K562 (cell line): ENCODE data around the gene SLC13A3. TPM values are rescaled to one million over a fixed set of nuclear protein-coding genes. Genes with fewer than 3 reads are reported as not detected.

Source experiments
- ATAC-seq: fragments of 200-7000 bp; cut with Tn5 transposase; 3 replicates; pipeline ENCODE4 v1.9.1; 2020; ENCODE audit warnings: moderate library complexity
- BruUV-seq: library from RNA; stranded (reverse); fragments of 400-500 nt; replicated peaks from 2 replicates; lab custom pipeline; 2021; lab: Mats Ljungman, UMichigan
- CTCF ChIA-PET: fragments of 300-600 bp; formaldehyde crosslinking; extraction: SDS; loops from one replicate; lab custom pipeline; 2021; ENCODE audit warnings: low intra/inter-chr PET ratio; lab: Yijun Ruan, JAX
- POLR2A ChIA-PET: fragments of 300-600, 350-650 bp; sonication (Branson Sonifier 250); formaldehyde crosslinking; extraction: SDS; loops from one replicate; lab custom pipeline; 2021; ENCODE audit warnings: antibody characterized with exemption, inconsistent platforms; lab: Yijun Ruan, JAX
- DNase-seq, 4 experiments: peaks; one replicate each; pipeline versions ENCODE4 v3.0.0 to v3.0.0-alpha.2; 2011 to 2018; ENCODE audit warnings: low spot score in 3 of 4, mixed read lengths in 3 of 4; ENCODE audit errors: extremely low read depth in 1 of 4
- FAIRE-seq: peaks from 2 replicates; lab custom pipeline; 2011; peaks lifted over from hg19 to GRCh38; lab: Jason Lieb, UNC
- H2AFZ ChIP-seq: 2 replicates; pipeline ENCODE4 v1.6.0; 2011; ENCODE audit warnings: low read depth, low read length, control low read depth, inconsistent platforms
- H3K27ac ChIP-seq: fragments of 200-600 bp; 3 replicates; pipeline ENCODE4 v1.8.0; 2011; ENCODE audit warnings: low read depth, mild to moderate bottlenecking, control low read depth, inconsistent platforms, low read length, moderate library complexity, mixed read lengths; ENCODE audit errors: extremely low read depth
- H3K27me3 ChIP-seq, 2 experiments: fragments of 300-600 bp in 1 of 2; 2 replicates in 1 of 2; 3 replicates in 1 of 2; pipeline versions ENCODE4 v1.6.0 to v1.8.0; 2011; ENCODE audit warnings: inconsistent platforms in 2 of 2, low read length in 2 of 2, mild to moderate bottlenecking in 1 of 2, mixed read lengths in 1 of 2, moderate library complexity in 1 of 2; ENCODE audit not compliant: control insufficient read depth in 2 of 2, insufficient read depth in 2 of 2
- H3K36me3 ChIP-seq: fragments of 300-600 bp; 3 replicates; pipeline ENCODE4 v1.8.0; 2011; ENCODE audit warnings: mild to moderate bottlenecking, low read length, inconsistent platforms; ENCODE audit not compliant: control insufficient read depth, insufficient read depth
- H3K4me1 ChIP-seq, 2 experiments: fragments of 200-600 bp in 1 of 2; replicated peaks in 1 of 2; 2 replicates in 1 of 2; 3 replicates in 1 of 2; pipeline versions ENCODE4 v1.5.1 to v1.8.0; 2011; ENCODE audit warnings: inconsistent platforms in 2 of 2, low read length in 2 of 2, mild to moderate bottlenecking in 1 of 2, mixed read lengths in 1 of 2, moderate library complexity in 1 of 2; ENCODE audit not compliant: control insufficient read depth in 2 of 2, insufficient read depth in 2 of 2
- H3K4me2 ChIP-seq: 2 replicates; pipeline ENCODE4 v1.6.1; 2011; ENCODE audit warnings: low read length, control low read depth, inconsistent platforms, mixed read lengths; ENCODE audit not compliant: insufficient read depth
- H3K4me3 ChIP-seq: fragments of 200-600 bp; sonication (generic), shearing (Covaris generic); 2 replicates; pipeline ENCODE4 v1.5.1; 2016; ENCODE audit warnings: control low read depth, inconsistent platforms
- H3K79me2 ChIP-seq: fragments of 200-600 bp; 3 replicates; pipeline ENCODE4 v1.8.0; 2011; ENCODE audit warnings: low read length, inconsistent platforms; ENCODE audit not compliant: control insufficient read depth, insufficient read depth
- H3K9ac ChIP-seq, 2 experiments: 2 replicates each; pipeline versions ENCODE4 v1.6.0 to v1.6.1; 2011; ENCODE audit warnings: low read depth in 2 of 2, low read length in 2 of 2, control low read depth in 1 of 2, inconsistent platforms in 1 of 2, mild to moderate bottlenecking in 1 of 2, mixed read lengths in 1 of 2; ENCODE audit not compliant: insufficient read depth in 1 of 2
- H3K9me1 ChIP-seq: one replicate; pipeline ENCODE4 v1.6.0; 2011; ENCODE audit warnings: inconsistent platforms, mild to moderate bottlenecking, low read length, moderate library complexity; ENCODE audit not compliant: control insufficient read depth, insufficient read depth
- H3K9me3 ChIP-seq: replicated peaks from 2 replicates; pipeline ENCODE4 v1.5.1; 2011; ENCODE audit warnings: low read depth, low read length, inconsistent platforms; ENCODE audit not compliant: control insufficient read depth, insufficient read depth
- H4K20me1 ChIP-seq: replicated peaks from 2 replicates; pipeline ENCODE4 v1.6.1; 2011; ENCODE audit warnings: low read length, inconsistent platforms, mixed read lengths; ENCODE audit not compliant: control insufficient read depth, insufficient read depth
- ARHGAP35 ChIP-seq: fragments of 450-650 bp; IDR thresholded peaks from 2 replicates; pipeline ENCODE4 v1.6.1; 2018; ENCODE audit not compliant: partially characterized antibody
- BCOR ChIP-seq: fragments of 450-650 bp; IDR thresholded peaks from 2 replicates; pipeline ENCODE4 v1.6.1; 2016
- CC2D1A ChIP-seq: fragments of 450-650 bp; IDR thresholded peaks from 2 replicates; pipeline ENCODE4 v1.6.1; 2017; ENCODE audit warnings: mild to moderate bottlenecking
- CREBBP ChIP-seq: IDR thresholded peaks from one replicate; pipeline ENCODE4 v1.6.1; 2012; ENCODE audit warnings: low read depth, mild to moderate bottlenecking, control low read depth, inconsistent platforms, low read length
- GTF2F1 ChIP-seq: IDR thresholded peaks from 2 replicates; pipeline ENCODE4 v1.6.1; 2011; ENCODE audit warnings: low read depth, low read length, improper control_type of control experiment
- IRF1 ChIP-seq: sonication (generic); formaldehyde crosslinking; IDR thresholded peaks from 2 replicates; pipeline ENCODE4 v1.8.0; 2022; ENCODE audit warnings: missing genetic modification reagents, mild to moderate bottlenecking, borderline replicate concordance
- KDM2B ChIP-seq: fragments of 250-450 bp; sonication (Bioruptor Pico); IDR thresholded peaks from 2 replicates; pipeline ENCODE4 v1.8.0; 2021; ENCODE audit warnings: mild to moderate bottlenecking, moderate library complexity
- POLR2A ChIP-seq: fragments of 450-650 bp; conservative IDR thresholded peaks from 2 replicates; pipeline ENCODE4 v1.6.1; 2016
- RBM22 ChIP-seq: fragments of 200-400 bp; formaldehyde crosslinking; IDR thresholded peaks from 2 replicates; pipeline ENCODE4 v1.6.1; 2018; ENCODE audit warnings: low read length, low read depth; ENCODE audit not compliant: poor library complexity, severe bottlenecking
- RBM25 ChIP-seq: fragments of 200-400 bp; formaldehyde crosslinking; IDR thresholded peaks from 2 replicates; pipeline ENCODE4 v1.6.1; 2018; ENCODE audit warnings: low read length, low read depth, moderate library complexity; ENCODE audit not compliant: severe bottlenecking
- RFX1 ChIP-seq: fragments of 450-650 bp; IDR thresholded peaks from 2 replicates; pipeline ENCODE4 v1.6.1; 2016; ENCODE audit warnings: mild to moderate bottlenecking, moderate library complexity
- TCF3 ChIP-seq: sonication (generic); formaldehyde crosslinking; IDR thresholded peaks from 2 replicates; pipeline ENCODE4 v1.4.0; 2020; ENCODE audit warnings: mild to moderate bottlenecking, missing genetic modification reagents
- ZNF3 ChIP-seq: fragments of 250-450 bp; sonication (Bioruptor Pico); IDR thresholded peaks from 2 replicates; pipeline ENCODE4 v1.5.0; 2021; ENCODE audit warnings: mild to moderate bottlenecking, moderate library complexity
- WGBS: fragments of 100-300 bp; shearing (Covaris generic); methylation state at CpG from one replicate; pipeline ENCODE4 v1.1.6; 2016; ENCODE audit warnings: low coverage, mixed read lengths; ENCODE audit not compliant: insufficient coverage; ENCODE audit errors: missing lambda C conversion rate; 5-methylcytosine and 5-hydroxymethylcytosine counted together
- in situ Hi-C: fragments of 300-500 bp; cut with MboI; formaldehyde crosslinking; loops from 4 replicates; pipeline ENCODE4 v1.15.0; 2018; ENCODE audit warnings: inconsistent platforms, mixed read lengths
- intact Hi-C: fragments of 100-400 bp; cut with micrococcal nuclease; formaldehyde crosslinking; loops from 2 replicates; pipeline ENCODE4 v1.14.2; 2022
- polyA plus RNA-seq, 8 experiments: library from polyadenylated mRNA; depleted of rRNA in 4 of 8; stranded (reverse) in 5 of 8; unstranded in 3 of 8; fragments of >200 nt; fragmentation: Nextera tagmentation in 2 of 8; fragmentation: Illumina TruSeq in 1 of 8; extraction: Ambion mirVana in 2 of 8; extraction: Trizol in 1 of 8; gene quantifications; 2 replicates each; pipeline versions ENCODE4 v1.2.1 to v1.2.3, GENCODE V29; 2011 to 2014; ENCODE audit warnings: inconsistent platforms in 1 of 8, missing spikeins in 1 of 8
- total RNA-seq, 7 experiments: library from RNA; depleted of rRNA in 6 of 7; stranded (reverse); fragments of >200 nt in 6 of 7; fragmentation: Illumina TruSeq in 2 of 7; extraction: Trizol in 2 of 7; gene quantifications; 2 replicates each; pipeline versions ENCODE4 v1.2.1 to v1.2.3, GENCODE V29; 2011 to 2021; ENCODE audit warnings: low replicate concordance in 1 of 7
- TF ChIP-seq, protein P1 (sequence below): sonication (generic); formaldehyde crosslinking; IDR thresholded peaks from 2 replicates; pipeline ENCODE4 v1.8.1; 2022; ENCODE audit warnings: missing genetic modification reagents

The SLC13A3 gene
- total and polyA plus RNA-seq, 9 of the 15 experiments (the other 6 are each of a cell fraction or from before 2014, with no cell fraction given), result 5.5 to 16.4 (median 8.5) TPM

DNA sequence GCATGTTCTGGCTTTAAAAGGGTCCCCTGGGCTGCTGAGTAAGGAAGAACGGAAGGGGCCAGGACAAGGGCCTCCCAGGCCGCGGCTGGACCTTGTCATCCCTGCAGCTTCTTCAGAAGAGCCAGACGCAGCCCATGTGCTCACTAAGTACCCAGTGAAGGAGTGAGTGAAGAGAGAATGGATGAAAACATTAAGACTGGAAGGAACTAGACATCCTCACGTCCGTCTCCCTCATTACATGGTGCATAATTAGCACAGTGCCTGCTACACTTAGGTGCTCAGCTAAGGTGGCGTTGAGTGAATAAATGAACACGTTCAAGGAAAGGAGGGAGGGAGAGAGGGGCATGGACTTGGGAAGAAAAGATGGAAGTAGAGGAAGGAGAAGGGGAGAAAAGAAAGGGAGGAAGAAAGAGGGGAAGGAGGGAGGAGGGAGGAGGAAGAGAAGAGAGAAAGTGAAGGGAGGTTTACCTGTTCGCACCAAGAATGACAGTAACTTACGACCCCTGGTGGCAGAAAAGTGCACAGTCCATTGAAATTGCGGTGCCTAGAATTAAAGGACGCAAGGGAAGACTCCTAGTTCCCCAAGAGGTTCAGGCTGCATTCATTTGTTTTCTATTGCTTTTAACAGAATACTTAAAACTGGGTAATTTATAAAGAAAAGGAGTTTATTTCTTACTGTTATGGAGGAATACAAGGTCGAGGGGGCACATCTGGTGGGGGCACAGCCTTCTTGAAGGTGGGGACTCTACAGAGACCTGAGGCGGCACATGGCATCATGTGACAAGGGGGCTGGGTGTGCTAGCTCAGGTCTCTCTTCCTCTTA lies 30.0 kb upstream of the SLC13A3 start (continued):
- no peak for TF ChIP-seq RBM22
- TF ChIP-seq CREBBP, result no peak
- TF ChIP-seq CC2D1A, result peak; percentile 93
- TF ChIP-seq TCF3 (CRISPR knock-in tag), result no peak
- TF ChIP-seq IRF1 (CRISPR knock-in tag), result no peak
- no peak for TF ChIP-seq GTF2F1
- TF ChIP-seq RFX1, result no peak
- TF ChIP-seq KDM2B (CRISPR knock-in tag), result no peak
- TF ChIP-seq POLR2A, result 0 out of 2 replicates have a peak, but pooled peaks have one; percentile 26

DNA sequence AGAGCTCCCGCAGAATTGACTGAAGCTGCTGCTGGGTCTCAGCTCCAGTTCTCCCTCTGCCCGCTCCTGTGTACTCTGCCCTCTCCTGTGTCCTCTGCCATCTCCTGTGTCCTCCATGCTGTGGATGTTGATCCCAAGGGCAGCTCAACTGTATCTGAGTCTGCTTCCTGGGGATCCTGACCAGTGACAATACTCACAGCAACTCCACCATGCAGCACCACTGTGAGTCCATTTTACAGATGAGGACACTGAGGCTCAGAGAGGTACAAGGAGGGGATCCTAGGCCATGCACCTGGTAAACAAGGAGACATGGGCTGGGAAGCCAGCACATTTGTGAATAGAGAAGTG lies 29.4 kb upstream of the SLC13A3 start:
- Histone ChIP-seq H4K20me1 (peaks cover 3% of the 10 kb centered on the region; the same call in 1 of the 2 replicates), H3K27me3 (no peaks in the 10 kb centered on the region), H3K27ac (no peak overlapping the region), H3K36me3 (peaks cover 31% of the 10 kb centered on the region), H3K9me3 (no peaks in the 10 kb centered on the region), H2AFZ (no peak overlapping the region), H3K4me2 (no peak overlapping the region), H3K9ac (peak overlapping the region in 1 of 2 experiments; percentile 47; a peak in 1 of 4 replicates), H3K4me3 (no peak overlapping the region), H3K4me1 (peaks cover 3 to 24% of the 10 kb centered on the region in 2 experiments; a peak in 4 of 5 replicates), H3K9me1 (peaks cover 4% of the 10 kb centered on the region), H3K79me2 (peaks cover 57% of the 10 kb centered on the region)
- FAIRE-seq, result no peak
- ATAC-seq, result no peak
- no peak for DNase-seq
- no TSS peak for BruUV-seq
- intact Hi-C loops (loop anchor here (5.0 kb wide), 1 partner anchor 33 kb away; no protein-coding TSS in a partner anchor), in situ Hi-C loops (no loop called here)
- TF ChIP-seq, protein P1, sequence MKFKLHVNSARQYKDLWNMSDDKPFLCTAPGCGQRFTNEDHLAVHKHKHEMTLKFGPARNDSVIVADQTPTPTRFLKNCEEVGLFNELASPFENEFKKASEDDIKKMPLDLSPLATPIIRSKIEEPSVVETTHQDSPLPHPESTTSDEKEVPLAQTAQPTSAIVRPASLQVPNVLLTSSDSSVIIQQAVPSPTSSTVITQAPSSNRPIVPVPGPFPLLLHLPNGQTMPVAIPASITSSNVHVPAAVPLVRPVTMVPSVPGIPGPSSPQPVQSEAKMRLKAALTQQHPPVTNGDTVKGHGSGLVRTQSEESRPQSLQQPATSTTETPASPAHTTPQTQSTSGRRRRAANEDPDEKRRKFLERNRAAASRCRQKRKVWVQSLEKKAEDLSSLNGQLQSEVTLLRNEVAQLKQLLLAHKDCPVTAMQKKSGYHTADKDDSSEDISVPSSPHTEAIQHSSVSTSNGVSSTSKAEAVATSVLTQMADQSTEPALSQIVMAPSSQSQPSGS, result no peak
- TF ChIP-seq BCOR, result 0 out of 2 replicates have a peak, but pooled peaks have one; percentile 13
- TF ChIP-seq ZNF3 (CRISPR knock-in tag), result no peak
- peak; percentile 64 for TF ChIP-seq RBM25
- no peak for TF ChIP-seq ARHGAP35
- 100% methylated on average over 2 of the region's 2 CpGs for WGBS
- ChIA-PET CTCF (interaction anchor here (0.7 to 1.7 kb wide), 3 partner anchors 44 to 121 kb away, joined by 3 to 10 read pairs (median 3); no protein-coding TSS in a partner anchor), POLR2A (interaction anchor here (1.0 kb wide), 1 partner anchor 9 kb away, joined by 3 read pairs; no protein-coding TSS in a partner anchor)
